K562 (cell line): ENCODE measurements around the gene NDUFAF2. TPM values are rescaled to one million over a fixed set of nuclear protein-coding genes. Genes with fewer than 3 reads are reported as not detected.
A peak's percentile ranks its signal among the peaks of the same experiment; 100 is the strongest.

Experiments used
- CBFA2T2 ChIP-seq: fragments of 450-650 bp; conservative IDR thresholded peaks from 2 replicates; pipeline ENCODE4 v1.6.1; 2017; ENCODE audit warnings: mild to moderate bottlenecking
- CHD1 ChIP-seq: fragments of 200-600 bp; sonication (generic); IDR thresholded peaks from one replicate; pipeline ENCODE4 v1.6.1; 2012; ENCODE audit warnings: mild to moderate bottlenecking, moderate library complexity, low read length, inconsistent platforms
- CSDE1 ChIP-seq, 2 experiments: fragments of 450-650 bp; IDR thresholded peaks; 2 replicates each; pipeline ENCODE4 v1.6.1; 2016; ENCODE audit warnings: mild to moderate bottlenecking in 1 of 2
- ILK ChIP-seq: fragments of 450-650 bp; IDR thresholded peaks from 2 replicates; pipeline ENCODE4 v1.6.1; 2016; ENCODE audit warnings: missing genetic modification characterization, low read depth, mild to moderate bottlenecking, missing compliant biosample characterization, moderate library complexity, borderline replicate concordance
- KLF13 ChIP-seq: fragments of 450-650 bp; IDR thresholded peaks from 2 replicates; pipeline ENCODE4 v1.6.1; 2016; ENCODE audit warnings: missing genetic modification characterization, low read depth, mild to moderate bottlenecking, missing compliant biosample characterization, moderate library complexity, borderline replicate concordance
- MYBL2 ChIP-seq, 2 experiments: fragments of 450-650 bp in 1 of 2; sonication (generic) in 1 of 2; formaldehyde crosslinking in 1 of 2; IDR thresholded peaks; 2 replicates each; pipeline versions ENCODE4 v1.6.1 to v1.8.1; 2017 to 2022; ENCODE audit warnings: borderline replicate concordance in 1 of 2, inconsistent platforms in 1 of 2, low read depth in 1 of 2, mild to moderate bottlenecking in 1 of 2, missing genetic modification reagents in 1 of 2, moderate library complexity in 1 of 2
- NR0B1 ChIP-seq: fragments of 450-650 bp; IDR thresholded peaks from one replicate; pipeline ENCODE4 v1.6.1; 2018; ENCODE audit warnings: mild to moderate bottlenecking, moderate library complexity; ENCODE audit not compliant: partially characterized antibody
- NR1H2 ChIP-seq: sonication (generic); formaldehyde crosslinking; IDR thresholded peaks from 2 replicates; pipeline ENCODE4 v1.4.0; 2020; ENCODE audit warnings: mild to moderate bottlenecking, missing genetic modification reagents
- PURB ChIP-seq: sonication (generic); formaldehyde crosslinking; IDR thresholded peaks from 2 replicates; pipeline ENCODE4 v1.9.0; 2021; ENCODE audit warnings: low read depth, mild to moderate bottlenecking, missing genetic modification reagents
- RNF2 ChIP-seq: sonication (generic); IDR thresholded peaks from 2 replicates; pipeline ENCODE4 v1.6.1; 2016
- TGIF2 ChIP-seq: sonication (generic); formaldehyde crosslinking; IDR thresholded peaks from 2 replicates; pipeline ENCODE4 v1.8.1; 2022; ENCODE audit warnings: mild to moderate bottlenecking, missing genetic modification reagents, moderate library complexity
- ZBTB11 ChIP-seq, 3 experiments: fragments of 200-800 bp in 1 of 3; fragments of 250-450 bp in 1 of 3; fragments of 450-650 bp in 1 of 3; sonication (Bioruptor Pico) in 1 of 3; sonication (Bioruptor generic) in 1 of 3; formaldehyde crosslinking in 1 of 3; IDR thresholded peaks; 2 replicates each; pipeline versions ENCODE4 v1.6.1 to v1.8.0; 2016 to 2022; ENCODE audit warnings: mild to moderate bottlenecking in 2 of 3, missing genetic modification characterization in 2 of 3, missing compliant biosample characterization in 1 of 3, moderate library complexity in 1 of 3
- ZNF217 ChIP-seq: sonication (generic); formaldehyde crosslinking; IDR thresholded peaks from 2 replicates; pipeline ENCODE4 v1.8.0; 2022; ENCODE audit warnings: mild to moderate bottlenecking, missing genetic modification reagents
- ZNF263 ChIP-seq: sonication (generic); formaldehyde crosslinking; IDR thresholded peaks from 2 replicates; pipeline ENCODE4 v1.8.0; 2022; ENCODE audit warnings: mild to moderate bottlenecking, missing genetic modification reagents, borderline replicate concordance
- ZNF561 ChIP-seq: fragments of 450-650 bp; formaldehyde crosslinking; conservative IDR thresholded peaks from 2 replicates; pipeline ENCODE4 v1.4.0; 2020; ENCODE audit warnings: mild to moderate bottlenecking, moderate library complexity
- ZNF644 ChIP-seq: fragments of 200-800 bp; sonication (Bioruptor generic); IDR thresholded peaks from 2 replicates; pipeline ENCODE4 v1.6.1; 2016; ENCODE audit warnings: low read depth, missing genetic modification characterization, missing compliant biosample characterization
- polyA plus RNA-seq, 8 experiments: library from polyadenylated mRNA; depleted of rRNA in 4 of 8; stranded (reverse) in 5 of 8; unstranded in 3 of 8; fragments of >200 nt; fragmentation: Nextera tagmentation in 2 of 8; fragmentation: Illumina TruSeq in 1 of 8; extraction: Ambion mirVana in 2 of 8; extraction: Trizol in 1 of 8; gene quantifications; 2 replicates each; pipeline versions ENCODE4 v1.2.1 to v1.2.3, GENCODE V29; 2011 to 2014; ENCODE audit warnings: inconsistent platforms in 1 of 8, missing spikeins in 1 of 8
- total RNA-seq, 7 experiments: library from RNA; depleted of rRNA in 6 of 7; stranded (reverse); fragments of >200 nt in 6 of 7; fragmentation: Illumina TruSeq in 2 of 7; extraction: Trizol in 2 of 7; gene quantifications; 2 replicates each; pipeline versions ENCODE4 v1.2.1 to v1.2.3, GENCODE V29; 2011 to 2021; ENCODE audit warnings: low replicate concordance in 1 of 7
- TF ChIP-seq, protein P1 (sequence below): sonication (generic); formaldehyde crosslinking; IDR thresholded peaks from 2 replicates; pipeline ENCODE4 v1.8.1; 2022; ENCODE audit warnings: missing genetic modification reagents
- TF ChIP-seq, protein P2 (sequence below): fragments of 250-450 bp; sonication (Bioruptor Pico); IDR thresholded peaks from 2 replicates; pipeline ENCODE4 v1.8.0; 2021; ENCODE audit warnings: borderline replicate concordance, mild to moderate bottlenecking, moderate library complexity; ENCODE audit not compliant: poor library complexity, severe bottlenecking

The NDUFAF2 gene
- total and polyA plus RNA-seq, 9 of the 15 experiments (the other 6 are each of a cell fraction or from before 2014, with no cell fraction given): 56.0 to 155 (median 95.9) TPM

DNA sequence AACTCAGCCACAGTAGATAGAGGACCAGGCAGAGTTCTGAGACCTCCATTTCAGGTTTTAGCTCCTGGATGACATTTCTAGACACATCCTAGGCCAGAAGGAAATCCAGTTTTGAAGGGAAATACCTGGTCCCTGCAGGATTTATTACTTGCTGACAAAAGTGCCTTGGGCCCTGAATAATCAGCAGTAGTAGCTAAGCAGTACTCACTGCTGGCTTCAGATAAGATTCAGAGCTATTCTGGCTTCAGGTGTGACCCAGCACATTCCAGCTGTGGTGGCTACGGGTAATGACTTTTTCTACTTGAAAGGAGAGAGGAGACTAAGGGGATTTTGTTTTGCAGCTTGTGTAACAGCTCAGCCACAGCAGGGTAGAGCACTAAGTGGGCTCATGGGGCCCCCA is 34.0 kb downstream of the NDUFAF2 start (continued):
- TF ChIP-seq, protein P1, sequence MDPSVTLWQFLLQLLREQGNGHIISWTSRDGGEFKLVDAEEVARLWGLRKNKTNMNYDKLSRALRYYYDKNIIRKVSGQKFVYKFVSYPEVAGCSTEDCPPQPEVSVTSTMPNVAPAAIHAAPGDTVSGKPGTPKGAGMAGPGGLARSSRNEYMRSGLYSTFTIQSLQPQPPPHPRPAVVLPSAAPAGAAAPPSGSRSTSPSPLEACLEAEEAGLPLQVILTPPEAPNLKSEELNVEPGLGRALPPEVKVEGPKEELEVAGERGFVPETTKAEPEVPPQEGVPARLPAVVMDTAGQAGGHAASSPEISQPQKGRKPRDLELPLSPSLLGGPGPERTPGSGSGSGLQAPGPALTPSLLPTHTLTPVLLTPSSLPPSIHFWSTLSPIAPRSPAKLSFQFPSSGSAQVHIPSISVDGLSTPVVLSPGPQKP (CRISPR knock-in tag): no peak
- no peak for TF ChIP-seq ILK (tag)
- peak; percentile 79 for TF ChIP-seq RNF2
- TF ChIP-seq, protein P2, sequence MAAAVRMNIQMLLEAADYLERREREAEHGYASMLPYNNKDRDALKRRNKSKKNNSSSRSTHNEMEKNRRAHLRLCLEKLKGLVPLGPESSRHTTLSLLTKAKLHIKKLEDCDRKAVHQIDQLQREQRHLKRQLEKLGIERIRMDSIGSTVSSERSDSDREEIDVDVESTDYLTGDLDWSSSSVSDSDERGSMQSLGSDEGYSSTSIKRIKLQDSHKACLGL (CRISPR knock-in tag): no peak
- no peak for TF ChIP-seq KLF13
- TF ChIP-seq CBFA2T2: peak; percentile 96
- no peak for TF ChIP-seq TGIF2
- TF ChIP-seq PURB (CRISPR knock-in tag): no peak
- no peak for TF ChIP-seq CSDE1 (IDR thresholded peaks at IDR 0.05)
- no peak for TF ChIP-seq NR1H2 (CRISPR knock-in tag)
- TF ChIP-seq CHD1: no peak
- peak; percentile 74; the same call in 1 of the 2 replicates for TF ChIP-seq ZNF644 (tag)
- TF ChIP-seq ZNF217: no peak
- no peak for TF ChIP-seq NR0B1
- TF ChIP-seq ZNF263: no peak
- TF ChIP-seq MYBL2 (IDR thresholded peaks at IDR 0.05; ENCODE audit: low read depth): no peak
- TF ChIP-seq MYBL2 (CRISPR knock-in tag; IDR thresholded peaks at IDR 0.05; ENCODE audit: borderline replicate concordance): no peak
- no peak for TF ChIP-seq ZNF561 (CRISPR knock-in tag)
- no peak for TF ChIP-seq ZBTB11 (CRISPR knock-in tag; IDR thresholded peaks at IDR 0.05)
